Keratinocyte (primary cell): ENCODE results near the gene TUBGCP3. TPM values are rescaled to one million over a fixed set of nuclear protein-coding genes. Genes with fewer than 3 reads are reported as not detected.

Experiments used
- DNase-seq: peaks from one replicate; pipeline ENCODE4 v3.0.0-alpha.2; 2011; ENCODE audit warnings: low read depth, missing footprints, low spot score
- FAIRE-seq: peaks from 2 replicates; lab custom pipeline; 2011; peaks lifted over from hg19 to GRCh38; lab: Jason Lieb, UNC
- H2AFZ ChIP-seq: 2 replicates; pipeline ENCODE4 v1.6.0; 2012; ENCODE audit warnings: low read length, control low read depth, inconsistent platforms; ENCODE audit not compliant: control insufficient read depth
- H3K27ac ChIP-seq: 2 replicates; pipeline ENCODE4 v1.5.1; 2011; ENCODE audit warnings: low read length; ENCODE audit not compliant: control insufficient read depth, insufficient read depth
- H3K27me3 ChIP-seq: 3 replicates; pipeline ENCODE4 v1.6.0; 2011; ENCODE audit warnings: low read length; ENCODE audit not compliant: control insufficient read depth, insufficient read depth; ENCODE audit errors: extremely low read depth
- H3K36me3 ChIP-seq, 2 experiments: 2 replicates in 1 of 2; 3 replicates in 1 of 2; pipeline ENCODE4 v1.5.1; 2011; ENCODE audit warnings: low read length in 2 of 2, mild to moderate bottlenecking in 1 of 2; ENCODE audit not compliant: control insufficient read depth in 2 of 2, insufficient read depth in 2 of 2; ENCODE audit errors: extremely low read depth in 1 of 2
- H3K4me1 ChIP-seq: 3 replicates; pipeline ENCODE4 v1.5.1; 2011; ENCODE audit warnings: low read length; ENCODE audit not compliant: control insufficient read depth, insufficient read depth; ENCODE audit errors: extremely low read depth
- H3K4me2 ChIP-seq: 3 replicates; pipeline ENCODE4 v1.6.0; 2011; ENCODE audit warnings: low read depth, low read length; ENCODE audit not compliant: control insufficient read depth, insufficient read depth; ENCODE audit errors: extremely low read depth
- H3K4me3 ChIP-seq, 3 experiments: fragments of 200-600 bp in 1 of 3; sonication (generic) in 1 of 3; 2 replicates in 2 of 3; 3 replicates in 1 of 3; pipeline ENCODE4 v1.5.1; 2011 to 2016; ENCODE audit warnings: low read length in 3 of 3, mild to moderate bottlenecking in 3 of 3, control low read depth in 2 of 3, inconsistent platforms in 1 of 3, low read depth in 1 of 3, mixed read lengths in 1 of 3, mixed run types in 1 of 3, moderate library complexity in 1 of 3; ENCODE audit not compliant: control insufficient read depth in 2 of 3, insufficient read depth in 2 of 3; ENCODE audit errors: extremely low read depth in 1 of 3
- H3K79me2 ChIP-seq: 2 replicates; pipeline ENCODE4 v1.6.0; 2012; ENCODE audit warnings: low read length; ENCODE audit not compliant: control insufficient read depth, insufficient read depth
- H3K9ac ChIP-seq: 3 replicates; pipeline ENCODE4 v1.6.0; 2011; ENCODE audit warnings: low read length; ENCODE audit not compliant: control insufficient read depth, insufficient read depth; ENCODE audit errors: extremely low read depth
- H3K9me1 ChIP-seq: 3 replicates; pipeline ENCODE4 v1.6.0; 2011; ENCODE audit warnings: low read length; ENCODE audit not compliant: control insufficient read depth, insufficient read depth; ENCODE audit errors: extremely low read depth
- H3K9me3 ChIP-seq: 2 replicates; pipeline ENCODE4 v1.5.1; 2012; ENCODE audit warnings: low read depth, low read length; ENCODE audit not compliant: control insufficient read depth
- H4K20me1 ChIP-seq: 3 replicates; pipeline ENCODE4 v1.6.0; 2011; ENCODE audit warnings: low read length; ENCODE audit not compliant: control insufficient read depth, insufficient read depth; ENCODE audit errors: extremely low read depth
- CTCF ChIP-seq, 3 experiments: IDR thresholded peaks in 1 of 3; conservative IDR thresholded peaks in 1 of 3; optimal IDR thresholded peaks in 1 of 3; 2 replicates in 2 of 3; 3 replicates in 1 of 3; pipeline versions ENCODE3 to v1.5.1; 2011; ENCODE audit warnings: low read length in 3 of 3, mild to moderate bottlenecking in 3 of 3, moderate library complexity in 2 of 3, control low read depth in 1 of 3, inconsistent platforms in 1 of 3; ENCODE audit not compliant: insufficient read depth in 2 of 3; ENCODE audit errors: extremely low read depth in 1 of 3
- EZH2 ChIP-seq: IDR thresholded peaks from one replicate; pipeline ENCODE4 v1.6.1; 2012; ENCODE audit warnings: inconsistent platforms, mild to moderate bottlenecking, low read length, moderate library complexity
- dilution Hi-C: fragments of 300-500 bp; cut with MboI; formaldehyde crosslinking; loops from one replicate; pipeline ENCODE4 v1.7.0; 2020; ENCODE audit warnings: low sequenced_read_pairs; ENCODE audit not compliant: extremely low pct_ligation_motif_present
- polyA plus RNA-seq, 5 experiments: library from polyadenylated mRNA; depleted of rRNA in 3 of 5; stranded (reverse) in 3 of 5; stranded (forward) in 1 of 5; unstranded in 1 of 5; fragments of >200 nt; gene quantifications; 1 replicate in 1 of 5; 2 replicates in 3 of 5; 3 replicates in 1 of 5; pipeline versions ENCODE4 v1.2.1 to v1.2.3, GENCODE V29; 2011 to 2012; ENCODE audit warnings: missing spikeins in 2 of 5, low read depth in 1 of 5, low replicate concordance in 1 of 5

The TUBGCP3 gene
- polyA plus RNA-seq, 1 donor (not counting 4 experiments of a cell fraction or from before 2014, with no cell fraction given): 14.0 TPM

DNA sequence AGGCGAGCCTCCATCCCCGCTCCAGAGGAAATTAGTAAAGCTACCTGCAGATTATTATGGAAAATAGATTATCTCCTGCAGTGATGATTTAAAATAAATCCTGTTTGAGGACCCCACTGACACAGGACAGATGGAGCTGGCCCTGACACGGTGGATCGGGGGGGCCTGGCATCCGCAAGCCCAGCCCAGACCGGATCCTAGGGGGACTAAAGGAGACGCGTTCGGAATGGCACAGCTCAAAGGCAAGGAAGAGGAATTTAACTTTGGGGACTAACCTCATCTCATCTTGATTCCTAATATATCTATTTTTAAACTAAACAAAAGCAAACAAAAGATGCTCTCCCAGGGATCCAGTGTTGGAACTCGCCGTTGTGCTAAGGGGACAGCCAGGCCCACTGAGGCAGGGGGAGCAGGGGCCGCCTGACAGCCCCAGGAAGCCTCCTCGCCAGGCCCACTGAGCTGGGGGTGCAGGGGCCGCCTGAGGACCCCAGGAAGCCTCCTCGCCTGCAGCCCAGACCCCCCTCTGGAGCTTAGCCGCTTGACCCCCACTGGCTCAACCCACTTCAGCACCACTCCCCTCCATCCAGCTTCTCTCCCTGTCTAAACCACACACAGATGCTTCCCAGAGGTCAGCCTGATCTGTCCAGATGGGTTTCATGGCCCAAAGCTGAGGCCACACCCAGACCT lies 133.2 kb downstream of the TUBGCP3 start:
- Histone ChIP-seq H3K4me1 (no peaks in the 10 kb centered on the region), H3K27ac (no peak overlapping the region), H2AFZ (no peak overlapping the region), H3K27me3 (peaks cover 3% of the 10 kb centered on the region), H3K36me3 (no peaks in the 10 kb centered on the region), H3K4me3 (no peak overlapping the region), H3K9me3 (no peaks in the 10 kb centered on the region), H3K9me1 (no peaks in the 10 kb centered on the region), H3K9ac (no peak overlapping the region), H3K4me2 (no peak overlapping the region), H3K79me2 (no peaks in the 10 kb centered on the region), H4K20me1 (no peaks in the 10 kb centered on the region)
- TF ChIP-seq EZH2: no peak
- no peak for TF ChIP-seq CTCF (optimal IDR thresholded peaks at IDR 0.05 in 1 of 3, IDR thresholded peaks at IDR 0.05 in 1 of 3, conservative IDR thresholded peaks at IDR 0.05 in 1 of 3; ENCODE audit: extremely low read depth in 1 of 3, insufficient read depth in 2 of 3, low read length in 3 of 3)
- dilution Hi-C loops: no loop called here
- DNase-seq (no peak), FAIRE-seq (no peak)

DNA sequence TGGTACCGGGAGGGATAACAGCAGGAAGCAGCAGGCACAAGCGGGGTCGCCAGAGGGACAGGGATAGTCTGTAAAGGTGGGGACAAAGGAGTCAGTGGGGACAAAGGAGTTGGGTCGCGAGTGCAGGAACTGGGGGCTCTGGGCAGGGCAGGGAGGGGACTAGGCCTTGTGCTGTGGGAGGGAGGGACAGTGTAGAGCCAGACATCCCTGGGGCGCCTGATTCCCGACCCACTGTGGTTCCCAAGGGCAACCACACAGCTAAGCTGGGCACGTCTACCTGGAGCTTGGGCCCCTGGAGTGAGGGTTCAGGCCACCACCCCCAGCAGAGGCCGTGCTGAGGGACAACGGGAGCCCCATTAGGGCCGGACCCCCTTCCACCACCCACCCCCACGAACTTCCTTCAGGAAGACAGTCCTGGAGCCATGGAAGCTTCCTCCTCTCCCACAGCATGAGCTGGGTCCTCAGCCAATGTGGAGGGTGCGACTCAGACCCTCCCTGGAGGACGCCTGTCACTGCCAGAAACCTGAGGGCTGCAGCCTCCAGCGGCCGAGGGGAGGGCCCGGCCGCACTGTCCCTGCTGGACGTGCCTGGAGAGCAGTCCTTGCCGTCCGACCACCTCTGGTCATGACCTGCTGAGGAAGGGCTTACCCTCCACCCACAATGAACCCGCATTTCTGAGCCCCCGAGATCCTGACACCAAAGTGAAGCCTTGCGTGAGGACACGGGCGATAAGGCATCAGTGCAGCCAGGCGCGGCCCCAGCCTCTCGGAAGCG lies 133.9 kb downstream of the TUBGCP3 start:
- H3K36me3 ChIP-seq: no peaks in the 10 kb centered on the region
- no peak overlapping the region for H3K27ac ChIP-seq
- peaks cover 3% of the 10 kb centered on the region for H3K27me3 ChIP-seq
- H3K9me3 ChIP-seq: no peaks in the 10 kb centered on the region
- no peak overlapping the region for H3K4me3 ChIP-seq
- H3K9me1 ChIP-seq: no peaks in the 10 kb centered on the region
- no peaks in the 10 kb centered on the region for H4K20me1 ChIP-seq
- no peak overlapping the region for H3K9ac ChIP-seq
- DNase-seq: no peak
- H3K79me2 ChIP-seq: no peaks in the 10 kb centered on the region
- dilution Hi-C loops: no loop called here
- H3K4me1 ChIP-seq: no peaks in the 10 kb centered on the region
- H2AFZ ChIP-seq: no peak overlapping the region
- H3K4me2 ChIP-seq: no peak overlapping the region
- no peak for FAIRE-seq
- TF ChIP-seq CTCF (optimal IDR thresholded peaks at IDR 0.05 in 1 of 3, IDR thresholded peaks at IDR 0.05 in 1 of 3, conservative IDR thresholded peaks at IDR 0.05 in 1 of 3; ENCODE audit: extremely low read depth in 1 of 3, insufficient read depth in 2 of 3, low read length in 3 of 3): no peak
- TF ChIP-seq EZH2: no peak
